GF-D8 (cell line): ENCODE results near the gene TNKS2.

Experiments
- DNase-seq: peaks from one replicate; lab custom pipeline; 2025; lab: John Stamatoyannopoulos, UW

TNKS2 gene

DNA sequence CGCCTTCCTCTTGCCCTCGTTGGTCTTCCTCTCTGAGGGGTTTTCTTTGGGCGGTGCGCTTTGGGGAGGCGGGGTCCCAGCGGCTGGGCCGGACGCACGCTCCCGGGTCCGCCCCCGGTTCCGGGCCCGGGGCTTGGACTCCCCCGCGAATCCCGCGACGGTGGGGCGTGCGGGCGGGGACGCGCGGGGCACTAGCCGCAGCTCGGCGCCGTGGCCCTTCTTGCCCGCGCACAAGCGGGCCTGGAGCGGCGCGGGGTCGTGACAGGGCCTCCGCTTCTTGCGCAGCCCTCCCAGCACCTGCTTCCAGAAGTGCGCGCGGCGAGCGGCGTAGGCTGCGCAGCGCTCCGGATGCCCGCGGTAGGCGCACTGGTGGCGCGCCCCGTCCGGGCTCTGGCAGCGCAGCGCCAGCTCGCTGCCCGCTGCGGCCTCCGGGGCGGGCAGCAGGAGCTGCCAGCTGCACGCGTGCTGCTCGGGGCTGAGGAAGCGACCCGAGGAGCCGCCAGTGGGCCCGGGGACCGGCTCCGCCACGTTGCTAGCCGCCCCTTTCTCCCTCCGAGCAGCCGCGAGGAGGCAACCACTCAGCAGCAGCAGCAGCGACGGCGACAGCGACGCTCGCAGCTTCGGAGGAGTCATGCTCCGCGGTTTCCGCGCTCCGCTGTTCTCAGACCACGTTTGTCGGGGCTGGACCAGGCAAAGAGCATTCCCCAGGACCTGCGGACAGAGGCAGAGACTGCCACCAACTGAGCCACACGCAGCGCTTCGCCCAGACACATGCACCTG, 110.3 kb downstream of the TNKS2 start:
- peak; percentile 73 for DNase-seq

DNA sequence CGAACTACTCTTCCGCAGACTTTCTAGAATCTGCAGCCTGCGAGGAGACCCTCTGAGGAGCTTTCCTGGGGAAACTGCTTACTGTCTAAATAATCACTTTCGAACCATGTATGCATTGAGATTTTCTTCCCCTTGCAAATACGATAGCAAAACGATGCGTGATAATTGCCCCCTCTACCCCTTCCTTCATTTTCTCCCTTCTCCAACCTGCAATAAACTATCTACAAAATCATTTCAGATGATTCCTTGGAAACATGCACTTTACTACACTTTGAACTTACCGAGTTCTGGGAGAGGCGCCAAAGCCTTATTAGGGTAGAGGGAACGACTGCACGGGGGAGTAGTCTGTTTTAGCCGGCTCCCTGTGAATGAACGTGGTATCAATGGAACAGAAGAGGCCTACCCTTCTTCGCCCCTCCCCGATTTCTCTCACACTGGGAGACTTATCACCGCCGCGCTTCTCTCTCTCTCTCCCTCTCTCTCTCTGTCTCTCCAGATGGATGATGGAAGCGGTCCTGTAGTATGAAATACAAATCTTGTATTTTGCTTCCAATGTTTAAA, 111.0 kb downstream of the TNKS2 start, which contains the start of gene FGFBP3:
FGFBP3 (minus strand) TSS at position 370 of the 561 bp plus-strand sequence. CDS start 517 bp downstream, outside the sequence.
- peak; percentile 64 for DNase-seq

DNA sequence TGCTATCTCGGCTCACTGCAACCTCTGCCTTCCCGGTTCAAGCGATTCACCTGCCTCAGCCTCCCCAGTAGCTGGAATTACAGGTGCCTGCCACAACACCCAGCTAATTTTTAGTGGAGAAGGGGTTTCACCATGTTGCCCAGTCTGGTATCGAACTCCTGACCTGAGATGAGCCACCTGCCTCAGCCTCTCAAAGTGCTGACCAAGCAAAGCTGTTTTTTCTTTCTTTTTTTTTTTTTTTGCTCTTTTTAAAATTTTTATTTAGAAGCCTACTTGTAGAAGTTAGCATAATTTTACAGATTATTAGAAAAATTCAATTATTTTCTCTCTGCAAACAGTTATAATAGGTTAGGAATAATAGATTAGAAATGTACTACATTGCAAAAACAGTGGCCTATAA, 112.2 kb downstream of the TNKS2 start:
- no peak for DNase-seq
